ENCODE measurements around the gene FRMD1.

GRCh38 chr6:168101590-168102314, 22.7 kb upstream of the FRMD1 start:
- no peak for TF ChIP-seq RXRA (IDR thresholded peaks at IDR 0.05; ENCODE audit: insufficient read depth, low read depth, low read length)
- TF ChIP-seq SP4 (IDR thresholded peaks at IDR 0.05; ENCODE audit: low read length): no peak
- TF ChIP-seq POLR2A (IDR thresholded peaks at IDR 0.05; ENCODE audit: control extremely low read depth in 1 of 2, low read depth in 2 of 2, low read length in 2 of 2): no peak
- no peak for TF ChIP-seq EP300 (IDR thresholded peaks at IDR 0.05; ENCODE audit: borderline replicate concordance in 1 of 2, low read depth in 2 of 2, low read length in 2 of 2)
- no peak for TF ChIP-seq SAP30 (IDR thresholded peaks at IDR 0.05; ENCODE audit: insufficient read depth, insufficient replicate concordance, low read length)
- TF ChIP-seq CTCF (IDR thresholded peaks at IDR 0.05; ENCODE audit: control extremely low read depth in 1 of 3, insufficient read depth in 1 of 3, low read depth in 1 of 3, low read length in 3 of 3): no peak
- TF ChIP-seq KDM5A (IDR thresholded peaks at IDR 0.05; ENCODE audit: low read length): no peak
